ENCODE data around the gene LRP1B.

DNA sequence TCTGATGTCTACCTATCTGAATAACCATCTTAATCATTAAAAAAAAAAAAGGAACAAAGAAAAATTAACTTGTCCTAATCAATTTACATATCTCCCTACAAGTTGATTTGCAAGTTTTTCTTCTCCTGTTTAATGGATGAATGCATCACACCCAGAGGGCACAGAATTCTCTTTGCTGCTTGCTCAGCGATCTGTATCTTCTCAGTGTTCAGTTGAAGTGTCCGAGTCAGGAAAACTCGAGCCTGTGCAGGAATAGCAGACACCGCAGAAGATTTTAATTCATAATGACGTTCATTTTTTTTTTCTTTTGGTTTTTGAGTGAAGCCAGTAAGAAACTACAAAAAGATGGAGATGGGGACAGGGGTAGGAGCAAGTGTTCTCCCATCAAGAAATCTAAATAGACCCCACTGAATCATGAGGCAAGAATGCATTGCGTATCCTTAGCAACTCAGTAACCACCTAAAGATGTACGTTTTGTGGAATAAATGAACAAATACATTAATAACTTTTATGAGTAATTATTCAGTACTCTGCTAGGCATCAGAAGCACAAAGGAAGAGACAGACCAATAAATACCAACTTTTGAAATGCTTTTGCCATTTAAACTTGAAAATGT is 675.5 kb downstream of the LRP1B start:
- TF ChIP-seq EZH2 (IDR thresholded peaks at IDR 0.05; ENCODE audit: insufficient read depth, poor library complexity, severe bottlenecking) (no peak), EZH2phosphoT487 (IDR thresholded peaks at IDR 0.05; ENCODE audit: insufficient read depth, low read depth) (no peak)
